Muscle of leg (tissue), 11 donors: Measurements from ENCODE around the gene AFF1. TPM values are rescaled to one million over a fixed set of nuclear protein-coding genes. Genes with fewer than 3 reads are reported as not detected.
"Not testable (repeated sequence)": the region's sequence is repeated elsewhere in the genome, so short reads cannot be mapped to it uniquely, and the experiment has no call there.

Source experiments
- DNase-seq: peaks from one replicate; pipeline ENCODE4 v3.0.0; 2013
- H3K27ac ChIP-seq: one replicate; pipeline ENCODE4 v1.5.1; 2013; ENCODE audit warnings: mild to moderate bottlenecking, low read length, control low read depth
- H3K27me3 ChIP-seq: one replicate; pipeline ENCODE4 v1.6.1; 2013; ENCODE audit warnings: low read length; ENCODE audit not compliant: control insufficient read depth, insufficient read depth
- H3K36me3 ChIP-seq: one replicate; pipeline ENCODE4 v1.6.1; 2013; ENCODE audit warnings: low read length; ENCODE audit not compliant: control insufficient read depth, insufficient read depth
- H3K4me1 ChIP-seq: one replicate; pipeline ENCODE4 v1.6.1; 2013; ENCODE audit warnings: low read length; ENCODE audit not compliant: control insufficient read depth, insufficient read depth
- H3K4me3 ChIP-seq: one replicate; pipeline ENCODE4 v1.5.1; 2013; ENCODE audit warnings: low read length, control low read depth
- H3K9me3 ChIP-seq: replicated peaks from 2 replicates; pipeline ENCODE4 v1.6.1; 2013; ENCODE audit warnings: low read depth, low read length; ENCODE audit not compliant: control insufficient read depth
- WGBS: methylation state at CpG from one replicate; pipeline ENCODE4 v1.1.5; 2013; ENCODE audit warnings: missing lambda C conversion rate; ENCODE audit not compliant: insufficient coverage; 5-methylcytosine and 5-hydroxymethylcytosine counted together
- polyA plus RNA-seq, 8 donors: library from polyadenylated mRNA; unstranded; fragments of 120-200 nt; gene quantifications; one replicate each; pipeline versions ENCODE4 v1.2.1 to v1.2.3, GENCODE V29; 2013; ENCODE audit warnings: inconsistent platforms in 1 of 8, low replicate concordance in 1 of 8; ENCODE audit not compliant: insufficient read length in 8 of 8, insufficient read depth in 1 of 8
- total RNA-seq: library from RNA; stranded (reverse); fragments of 120-200 nt; gene quantifications from one replicate; pipeline ENCODE4 v1.2.4, GENCODE V29; 2013

AFF1 gene
- total and polyA plus RNA-seq, 9 donors, result 12.2 to 19.6 (median 15.5) TPM

GRCh38 chr4:87066403-87067123 lies 131.8 kb downstream of the AFF1 start:
- H3K4me1 ChIP-seq, result peaks cover 7% of the 10 kb centered on the region
- DNase-seq, result peak; percentile 52
- WGBS, result no CpG with 5 or more reads among the region's 4 CpGs

GRCh38 chr4:87067124-87067885 lies 132.5 kb downstream of the AFF1 start:
- 30% methylated on average over 1 of the region's 2 CpGs for WGBS
- Histone ChIP-seq H3K36me3 (no peaks in the 10 kb centered on the region), H3K27ac (peak overlapping the region; percentile 62), H3K4me3 (no peak overlapping the region), H3K9me3 (no peaks in the 10 kb centered on the region), H3K27me3 (no peaks in the 10 kb centered on the region), H3K4me1 (peaks cover 7% of the 10 kb centered on the region)
- DNase-seq, result peak; percentile 61

More at GRCh38 chr4:87066403-87067123, 131.8 kb downstream of the AFF1 start:
- Histone ChIP-seq H3K36me3 (no peaks in the 10 kb centered on the region), H3K27me3 (no peaks in the 10 kb centered on the region), H3K9me3 (no peaks in the 10 kb centered on the region), H3K27ac (no peak overlapping the region), H3K4me3 (no peak overlapping the region)

DNA sequence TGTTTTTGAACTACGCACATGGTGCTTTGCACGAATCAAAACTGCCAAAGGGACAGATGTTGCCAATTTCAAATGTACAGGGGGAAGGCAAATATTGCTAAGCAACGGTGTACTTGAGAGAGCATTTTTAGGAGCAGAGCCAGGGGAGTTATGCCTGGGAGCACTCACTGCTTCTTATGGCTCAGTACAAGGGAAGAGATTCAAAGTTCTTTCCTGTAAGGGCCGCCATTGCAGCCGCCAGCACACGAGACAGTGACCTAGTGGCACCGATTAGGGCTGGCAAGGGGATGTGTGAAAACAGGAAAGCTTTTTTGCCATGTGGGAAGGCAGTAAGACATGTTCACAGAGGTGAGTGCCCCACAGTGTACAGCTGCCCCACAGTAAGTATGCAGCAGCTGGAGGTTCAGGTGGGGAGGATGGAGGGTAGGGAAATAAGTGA lies 133.8 kb downstream of the AFF1 start:
- H3K36me3 ChIP-seq, result no peaks in the 10 kb centered on the region
- H3K27me3 ChIP-seq, result no peaks in the 10 kb centered on the region
- no peak overlapping the region for H3K4me3 ChIP-seq
- 19% methylated on average over 7 of the region's 7 CpGs for WGBS
- peaks cover 9% of the 10 kb centered on the region for H3K4me1 ChIP-seq
- DNase-seq, result peak; percentile 88
- no peaks in the 10 kb centered on the region for H3K9me3 ChIP-seq
- peak overlapping the region; percentile 56 for H3K27ac ChIP-seq

- no peak overlapping the region for H3K4me3 ChIP-seq
- peaks cover 11% of the 10 kb centered on the region for H3K4me1 ChIP-seq
- 67% methylated on average over 1 of the region's 3 CpGs for WGBS
- no peak overlapping the region for H3K27ac ChIP-seq
- no peak for DNase-seq
- no peaks in the 10 kb centered on the region for H3K9me3 ChIP-seq
- H3K27me3 ChIP-seq, result no peaks in the 10 kb centered on the region
- H3K36me3 ChIP-seq, result no peaks in the 10 kb centered on the region
Observed at GRCh38 chr4:87069037-87069742, 134.4 kb downstream of the AFF1 start.

- WGBS, result no CpG with 5 or more reads among the region's 3 CpGs
- no peaks in the 10 kb centered on the region for H3K36me3 ChIP-seq
- no peaks in the 10 kb centered on the region for H3K27me3 ChIP-seq
- DNase-seq, result no peak
- H3K27ac ChIP-seq, result no peak overlapping the region
- no peaks in the 10 kb centered on the region for H3K9me3 ChIP-seq
- peaks cover 11% of the 10 kb centered on the region for H3K4me1 ChIP-seq
- no peak overlapping the region for H3K4me3 ChIP-seq
Observed at GRCh38 chr4:87071401-87071800, 136.6 kb downstream of the AFF1 start.

- H3K27ac ChIP-seq, result not testable (repeated sequence)
Observed at GRCh38 chr4:87072545-87072944, 137.7 kb downstream of the AFF1 start.

GRCh38 chr4:87073199-87074120 lies 138.6 kb downstream of the AFF1 start:
- H3K27me3 ChIP-seq, result no peaks in the 10 kb centered on the region
- H3K36me3 ChIP-seq, result no peaks in the 10 kb centered on the region
- DNase-seq, result peak; percentile 53
- peak overlapping the region; percentile 0 for H3K27ac ChIP-seq
- 21% methylated on average over 2 of the region's 14 CpGs for WGBS
- peaks cover 12% of the 10 kb centered on the region for H3K4me1 ChIP-seq
- no peaks in the 10 kb centered on the region for H3K9me3 ChIP-seq
- no peak overlapping the region for H3K4me3 ChIP-seq

More at GRCh38 chr4:87072545-87072944, 137.7 kb downstream of the AFF1 start:
- not testable (repeated sequence) for H3K36me3 ChIP-seq, H3K4me3 ChIP-seq, H3K9me3 ChIP-seq, DNase-seq, H3K27me3 ChIP-seq
- WGBS, result no CpG with 5 or more reads among the region's 10 CpGs
- H3K4me1 ChIP-seq, result peaks cover 11% of the 10 kb centered on the region

DNA sequence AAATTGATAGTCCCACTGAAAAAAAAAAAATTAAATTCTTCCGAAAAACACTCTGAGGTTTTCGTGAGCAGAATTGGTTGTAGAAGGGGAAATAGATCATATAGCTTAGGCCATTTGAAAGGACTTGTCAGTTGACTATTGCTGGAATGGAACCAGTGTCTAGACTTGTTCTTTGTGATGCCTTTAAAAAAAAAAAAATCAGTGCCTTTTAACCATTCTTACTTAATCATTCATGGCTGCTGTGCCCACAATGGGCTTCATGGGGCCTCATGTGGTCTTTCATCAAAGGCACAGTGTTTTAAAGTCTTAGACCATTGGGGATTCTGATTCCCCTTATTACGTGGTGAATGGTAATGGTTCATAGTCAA lies 139.3 kb downstream of the AFF1 start:
- H3K4me3 ChIP-seq, result no peak overlapping the region
- H3K27me3 ChIP-seq, result no peaks in the 10 kb centered on the region
- H3K27ac ChIP-seq, result no peak overlapping the region
- H3K36me3 ChIP-seq, result no peaks in the 10 kb centered on the region
- DNase-seq, result no peak
- peaks cover 8% of the 10 kb centered on the region for H3K4me1 ChIP-seq
- WGBS, result no CpG with 5 or more reads among the region's 3 CpGs
- no peaks in the 10 kb centered on the region for H3K9me3 ChIP-seq

GRCh38 chr4:87075876-87076275 lies 141.1 kb downstream of the AFF1 start:
- DNase-seq, result no peak
- H3K27me3 ChIP-seq, result no peaks in the 10 kb centered on the region
- no peaks in the 10 kb centered on the region for H3K36me3 ChIP-seq
- H3K4me1 ChIP-seq, result peaks cover 8% of the 10 kb centered on the region
- H3K27ac ChIP-seq, result no peak overlapping the region
- no peaks in the 10 kb centered on the region for H3K9me3 ChIP-seq
- no peak overlapping the region for H3K4me3 ChIP-seq
- WGBS, result no CpG with 5 or more reads among the region's 2 CpGs
